ENCODE results near the gene MMP14. TPM values are rescaled to one million over a fixed set of nuclear protein-coding genes. Genes with fewer than 3 reads are reported as not detected.

Gene MMP14
- total and polyA plus RNA-seq, 2 experiments from 2014 or later = 7.0 to 56.4 TPM

GRCh38 chr14:22824711-22825359 is 11.6 kb upstream of the MMP14 start:
- Histone ChIP-seq H3K27ac (ENCODE audit: low read depth) (no peak overlapping the region), H3K79me2 (replicated peaks; ENCODE audit: insufficient read depth) (peaks cover under 1% of the 10 kb centered on the region; the same call in 1 of the 2 replicates), H3K4me3 (no peak overlapping the region), H3F3A (replicated peaks; ENCODE audit: low read depth) (peaks cover 8% of the 10 kb centered on the region; the same call in 1 of the 2 replicates), H3K9me2 (ENCODE audit: insufficient read depth) (peaks cover 4% of the 10 kb centered on the region), H2AFZ (peak overlapping the region; percentile 49; the same call in 1 of the 2 replicates), H4K20me1 (replicated peaks; ENCODE audit: insufficient read depth) (no peaks in the 10 kb centered on the region), H3K4me2 (no peak overlapping the region), H3K4me1 (ENCODE audit: insufficient read depth) (peaks cover 43% of the 10 kb centered on the region), H3K36me3 (ENCODE audit: insufficient read depth) (no peaks in the 10 kb centered on the region), H3K27me3 (ENCODE audit: insufficient read depth) (no peaks in the 10 kb centered on the region)
- no peaks in the 10 kb centered on the region; the same call in 2 of the 3 replicates for H3K36me3 Mint-ChIP-seq (ENCODE audit: low read depth)
- H3K4me1 Mint-ChIP-seq = peaks cover 38% of the 10 kb centered on the region
- ATAC-seq = no peak
- peaks cover 24% of the 10 kb centered on the region for H3K27me3 Mint-ChIP-seq (ENCODE audit: insufficient read depth, low read depth, poor library complexity)
- no peak for DNase-seq (ENCODE audit: low spot score)
- H3K27ac Mint-ChIP-seq = no peak overlapping the region
- no peak overlapping the region for H3K4me3 Mint-ChIP-seq
- TF ChIP-seq CREB1 (CRISPR knock-in tag; IDR thresholded peaks at IDR 0.05; ENCODE audit: low read depth) (no peak), NANOG (IDR thresholded peaks at IDR 0.05; ENCODE audit: borderline replicate concordance) (no peak), EZH2 (IDR thresholded peaks at IDR 0.05; ENCODE audit: low read depth, unreplicated experiment) (no peak), ZNF331 (CRISPR knock-in tag; IDR thresholded peaks at IDR 0.05; ENCODE audit: low read depth) (no peak), ZNF114 (CRISPR knock-in tag; IDR thresholded peaks at IDR 0.05) (no peak), STAT1 (IDR thresholded peaks at IDR 0.05; ENCODE audit: unreplicated experiment) (no peak), EZH2phosphoT487 (IDR thresholded peaks at IDR 0.05; ENCODE audit: unreplicated experiment) (no peak), CTCF (conservative IDR thresholded peaks at IDR 0.05; ENCODE audit: low read depth in 2 of 2) (no peak), ETS1 (IDR thresholded peaks at IDR 0.05) (no peak), POLR2AphosphoS5 (IDR thresholded peaks at IDR 0.05; ENCODE audit: low read depth) (no peak), JUNB (IDR thresholded peaks at IDR 0.05; ENCODE audit: unreplicated experiment) (no peak)
- TF ChIP-seq, protein P1, sequence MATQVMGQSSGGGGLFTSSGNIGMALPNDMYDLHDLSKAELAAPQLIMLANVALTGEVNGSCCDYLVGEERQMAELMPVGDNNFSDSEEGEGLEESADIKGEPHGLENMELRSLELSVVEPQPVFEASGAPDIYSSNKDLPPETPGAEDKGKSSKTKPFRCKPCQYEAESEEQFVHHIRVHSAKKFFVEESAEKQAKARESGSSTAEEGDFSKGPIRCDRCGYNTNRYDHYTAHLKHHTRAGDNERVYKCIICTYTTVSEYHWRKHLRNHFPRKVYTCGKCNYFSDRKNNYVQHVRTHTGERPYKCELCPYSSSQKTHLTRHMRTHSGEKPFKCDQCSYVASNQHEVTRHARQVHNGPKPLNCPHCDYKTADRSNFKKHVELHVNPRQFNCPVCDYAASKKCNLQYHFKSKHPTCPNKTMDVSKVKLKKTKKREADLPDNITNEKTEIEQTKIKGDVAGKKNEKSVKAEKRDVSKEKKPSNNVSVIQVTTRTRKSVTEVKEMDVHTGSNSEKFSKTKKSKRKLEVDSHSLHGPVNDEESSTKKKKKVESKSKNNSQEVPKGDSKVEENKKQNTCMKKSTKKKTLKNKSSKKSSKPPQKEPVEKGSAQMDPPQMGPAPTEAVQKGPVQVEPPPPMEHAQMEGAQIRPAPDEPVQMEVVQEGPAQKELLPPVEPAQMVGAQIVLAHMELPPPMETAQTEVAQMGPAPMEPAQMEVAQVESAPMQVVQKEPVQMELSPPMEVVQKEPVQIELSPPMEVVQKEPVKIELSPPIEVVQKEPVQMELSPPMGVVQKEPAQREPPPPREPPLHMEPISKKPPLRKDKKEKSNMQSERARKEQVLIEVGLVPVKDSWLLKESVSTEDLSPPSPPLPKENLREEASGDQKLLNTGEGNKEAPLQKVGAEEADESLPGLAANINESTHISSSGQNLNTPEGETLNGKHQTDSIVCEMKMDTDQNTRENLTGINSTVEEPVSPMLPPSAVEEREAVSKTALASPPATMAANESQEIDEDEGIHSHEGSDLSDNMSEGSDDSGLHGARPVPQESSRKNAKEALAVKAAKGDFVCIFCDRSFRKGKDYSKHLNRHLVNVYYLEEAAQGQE (IDR thresholded peaks at IDR 0.05; ENCODE audit: unreplicated experiment) = no peak
- TF ChIP-seq, protein P2, sequence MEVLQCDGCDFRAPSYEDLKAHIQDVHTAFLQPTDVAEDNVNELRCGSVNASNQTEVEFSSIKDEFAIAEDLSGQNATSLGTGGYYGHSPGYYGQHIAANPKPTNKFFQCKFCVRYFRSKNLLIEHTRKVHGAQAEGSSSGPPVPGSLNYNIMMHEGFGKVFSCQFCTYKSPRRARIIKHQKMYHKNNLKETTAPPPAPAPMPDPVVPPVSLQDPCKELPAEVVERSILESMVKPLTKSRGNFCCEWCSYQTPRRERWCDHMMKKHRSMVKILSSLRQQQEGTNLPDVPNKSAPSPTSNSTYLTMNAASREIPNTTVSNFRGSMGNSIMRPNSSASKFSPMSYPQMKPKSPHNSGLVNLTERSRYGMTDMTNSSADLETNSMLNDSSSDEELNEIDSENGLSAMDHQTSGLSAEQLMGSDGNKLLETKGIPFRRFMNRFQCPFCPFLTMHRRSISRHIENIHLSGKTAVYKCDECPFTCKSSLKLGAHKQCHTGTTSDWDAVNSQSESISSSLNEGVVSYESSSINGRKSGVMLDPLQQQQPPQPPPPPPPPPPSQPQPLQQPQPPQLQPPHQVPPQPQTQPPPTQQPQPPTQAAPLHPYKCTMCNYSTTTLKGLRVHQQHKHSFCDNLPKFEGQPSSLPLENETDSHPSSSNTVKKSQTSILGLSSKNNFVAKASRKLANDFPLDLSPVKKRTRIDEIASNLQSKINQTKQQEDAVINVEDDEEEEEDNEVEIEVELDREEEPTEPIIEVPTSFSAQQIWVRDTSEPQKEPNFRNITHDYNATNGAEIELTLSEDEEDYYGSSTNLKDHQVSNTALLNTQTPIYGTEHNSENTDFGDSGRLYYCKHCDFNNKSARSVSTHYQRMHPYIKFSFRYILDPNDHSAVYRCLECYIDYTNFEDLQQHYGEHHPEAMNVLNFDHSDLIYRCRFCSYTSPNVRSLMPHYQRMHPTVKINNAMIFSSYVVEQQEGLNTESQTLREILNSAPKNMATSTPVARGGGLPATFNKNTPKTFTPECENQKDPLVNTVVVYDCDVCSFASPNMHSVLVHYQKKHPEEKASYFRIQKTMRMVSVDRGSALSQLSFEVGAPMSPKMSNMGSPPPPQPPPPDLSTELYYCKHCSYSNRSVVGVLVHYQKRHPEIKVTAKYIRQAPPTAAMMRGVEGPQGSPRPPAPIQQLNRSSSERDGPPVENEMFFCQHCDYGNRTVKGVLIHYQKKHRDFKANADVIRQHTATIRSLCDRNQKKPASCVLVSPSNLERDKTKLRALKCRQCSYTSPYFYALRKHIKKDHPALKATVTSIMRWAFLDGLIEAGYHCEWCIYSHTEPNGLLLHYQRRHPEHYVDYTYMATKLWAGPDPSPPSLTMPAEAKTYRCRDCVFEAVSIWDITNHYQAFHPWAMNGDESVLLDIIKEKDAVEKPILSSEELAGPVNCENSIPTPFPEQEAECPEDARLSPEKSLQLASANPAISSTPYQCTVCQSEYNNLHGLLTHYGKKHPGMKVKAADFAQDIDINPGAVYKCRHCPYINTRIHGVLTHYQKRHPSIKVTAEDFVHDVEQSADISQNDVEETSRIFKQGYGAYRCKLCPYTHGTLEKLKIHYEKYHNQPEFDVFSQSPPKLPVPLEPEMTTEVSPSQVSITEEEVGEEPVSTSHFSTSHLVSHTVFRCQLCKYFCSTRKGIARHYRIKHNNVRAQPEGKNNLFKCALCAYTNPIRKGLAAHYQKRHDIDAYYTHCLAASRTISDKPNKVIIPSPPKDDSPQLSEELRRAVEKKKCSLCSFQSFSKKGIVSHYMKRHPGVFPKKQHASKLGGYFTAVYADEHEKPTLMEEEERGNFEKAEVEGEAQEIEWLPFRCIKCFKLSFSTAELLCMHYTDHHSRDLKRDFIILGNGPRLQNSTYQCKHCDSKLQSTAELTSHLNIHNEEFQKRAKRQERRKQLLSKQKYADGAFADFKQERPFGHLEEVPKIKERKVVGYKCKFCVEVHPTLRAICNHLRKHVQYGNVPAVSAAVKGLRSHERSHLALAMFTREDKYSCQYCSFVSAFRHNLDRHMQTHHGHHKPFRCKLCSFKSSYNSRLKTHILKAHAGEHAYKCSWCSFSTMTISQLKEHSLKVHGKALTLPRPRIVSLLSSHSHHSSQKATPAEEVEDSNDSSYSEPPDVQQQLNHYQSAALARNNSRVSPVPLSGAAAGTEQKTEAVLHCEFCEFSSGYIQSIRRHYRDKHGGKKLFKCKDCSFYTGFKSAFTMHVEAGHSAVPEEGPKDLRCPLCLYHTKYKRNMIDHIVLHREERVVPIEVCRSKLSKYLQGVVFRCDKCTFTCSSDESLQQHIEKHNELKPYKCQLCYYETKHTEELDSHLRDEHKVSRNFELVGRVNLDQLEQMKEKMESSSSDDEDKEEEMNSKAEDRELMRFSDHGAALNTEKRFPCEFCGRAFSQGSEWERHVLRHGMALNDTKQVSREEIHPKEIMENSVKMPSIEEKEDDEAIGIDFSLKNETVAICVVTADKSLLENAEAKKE (CRISPR knock-in tag; IDR thresholded peaks at IDR 0.05) = no peak
- H3K9me3 Mint-ChIP-seq = no peaks in the 10 kb centered on the region

All from GM23338 (cell line).